Neural cell (in vitro differentiated cells): Measurements from ENCODE around the gene UHMK1.

Source experiments
- CTCF ChIP-seq: fragments of 450-650 bp; IDR thresholded peaks from 2 replicates; pipeline ENCODE4 v1.5.1; 2014; ENCODE audit warnings: antibody characterized with exemption, mild to moderate bottlenecking, moderate library complexity; ENCODE audit not compliant: poor library complexity, severe bottlenecking
- EP300 ChIP-seq: fragments of 450-650 bp; conservative IDR thresholded peaks from 2 replicates; pipeline ENCODE4 v1.6.1; 2014; ENCODE audit warnings: antibody characterized with exemption, mild to moderate bottlenecking, moderate library complexity; ENCODE audit not compliant: poor library complexity, severe bottlenecking
- EZH2 ChIP-seq: fragments of 200-600, 300-800 bp; shearing (Covaris generic), sonication (generic); IDR thresholded peaks from 2 replicates; pipeline ENCODE4 v1.6.1; 2014; ENCODE audit warnings: antibody characterized with exemption, low read length, borderline replicate concordance, mild to moderate bottlenecking; ENCODE audit not compliant: insufficient read depth, poor library complexity, severe bottlenecking
- MXI1 ChIP-seq: fragments of 450-650 bp; conservative IDR thresholded peaks from 2 replicates; pipeline ENCODE4 v1.6.1; 2014; ENCODE audit warnings: antibody characterized with exemption, mild to moderate bottlenecking; ENCODE audit not compliant: poor library complexity, severe bottlenecking
- POLR2AphosphoS5 ChIP-seq: IDR thresholded peaks from 2 replicates; pipeline ENCODE4 v1.6.1; 2012
- RAD21 ChIP-seq: fragments of 450-650 bp; conservative IDR thresholded peaks from 2 replicates; pipeline ENCODE4 v1.6.1; 2014; ENCODE audit warnings: antibody characterized with exemption, mild to moderate bottlenecking, moderate library complexity
- SMC3 ChIP-seq: fragments of 450-650 bp; conservative IDR thresholded peaks from 2 replicates; pipeline ENCODE4 v1.6.1; 2014; ENCODE audit warnings: antibody characterized with exemption, mild to moderate bottlenecking, moderate library complexity; ENCODE audit not compliant: poor library complexity
- TF ChIP-seq, protein P1 (sequence below): IDR thresholded peaks from 2 replicates; pipeline ENCODE4 v1.6.1; 2012; ENCODE audit warnings: borderline replicate concordance

GRCh38 chr1:162564762-162565218 lies 67.2 kb downstream of the UHMK1 start:
- TF ChIP-seq CTCF: no peak
- TF ChIP-seq RAD21: no peak
- TF ChIP-seq SMC3: no peak
- TF ChIP-seq POLR2AphosphoS5: no peak
- no peak for TF ChIP-seq EP300
- TF ChIP-seq EZH2: no peak
- TF ChIP-seq, protein P1, sequence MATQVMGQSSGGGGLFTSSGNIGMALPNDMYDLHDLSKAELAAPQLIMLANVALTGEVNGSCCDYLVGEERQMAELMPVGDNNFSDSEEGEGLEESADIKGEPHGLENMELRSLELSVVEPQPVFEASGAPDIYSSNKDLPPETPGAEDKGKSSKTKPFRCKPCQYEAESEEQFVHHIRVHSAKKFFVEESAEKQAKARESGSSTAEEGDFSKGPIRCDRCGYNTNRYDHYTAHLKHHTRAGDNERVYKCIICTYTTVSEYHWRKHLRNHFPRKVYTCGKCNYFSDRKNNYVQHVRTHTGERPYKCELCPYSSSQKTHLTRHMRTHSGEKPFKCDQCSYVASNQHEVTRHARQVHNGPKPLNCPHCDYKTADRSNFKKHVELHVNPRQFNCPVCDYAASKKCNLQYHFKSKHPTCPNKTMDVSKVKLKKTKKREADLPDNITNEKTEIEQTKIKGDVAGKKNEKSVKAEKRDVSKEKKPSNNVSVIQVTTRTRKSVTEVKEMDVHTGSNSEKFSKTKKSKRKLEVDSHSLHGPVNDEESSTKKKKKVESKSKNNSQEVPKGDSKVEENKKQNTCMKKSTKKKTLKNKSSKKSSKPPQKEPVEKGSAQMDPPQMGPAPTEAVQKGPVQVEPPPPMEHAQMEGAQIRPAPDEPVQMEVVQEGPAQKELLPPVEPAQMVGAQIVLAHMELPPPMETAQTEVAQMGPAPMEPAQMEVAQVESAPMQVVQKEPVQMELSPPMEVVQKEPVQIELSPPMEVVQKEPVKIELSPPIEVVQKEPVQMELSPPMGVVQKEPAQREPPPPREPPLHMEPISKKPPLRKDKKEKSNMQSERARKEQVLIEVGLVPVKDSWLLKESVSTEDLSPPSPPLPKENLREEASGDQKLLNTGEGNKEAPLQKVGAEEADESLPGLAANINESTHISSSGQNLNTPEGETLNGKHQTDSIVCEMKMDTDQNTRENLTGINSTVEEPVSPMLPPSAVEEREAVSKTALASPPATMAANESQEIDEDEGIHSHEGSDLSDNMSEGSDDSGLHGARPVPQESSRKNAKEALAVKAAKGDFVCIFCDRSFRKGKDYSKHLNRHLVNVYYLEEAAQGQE: no peak
- TF ChIP-seq MXI1: no peak
